GM12874 (cell line): ENCODE data around the gene C11orf42.

Experiments
- TF ChIP-seq, protein P1 (sequence below): IDR thresholded peaks from 2 replicates; pipeline ENCODE4 v1.5.1; 2011; ENCODE audit warnings: low read depth, mild to moderate bottlenecking, control low read depth, low read length, moderate library complexity; ENCODE audit not compliant: insufficient read depth

C11orf42 gene

GRCh38 chr11:6206456-6207180 is 1.3 kb downstream of the C11orf42 start:
- TF ChIP-seq, protein P1, sequence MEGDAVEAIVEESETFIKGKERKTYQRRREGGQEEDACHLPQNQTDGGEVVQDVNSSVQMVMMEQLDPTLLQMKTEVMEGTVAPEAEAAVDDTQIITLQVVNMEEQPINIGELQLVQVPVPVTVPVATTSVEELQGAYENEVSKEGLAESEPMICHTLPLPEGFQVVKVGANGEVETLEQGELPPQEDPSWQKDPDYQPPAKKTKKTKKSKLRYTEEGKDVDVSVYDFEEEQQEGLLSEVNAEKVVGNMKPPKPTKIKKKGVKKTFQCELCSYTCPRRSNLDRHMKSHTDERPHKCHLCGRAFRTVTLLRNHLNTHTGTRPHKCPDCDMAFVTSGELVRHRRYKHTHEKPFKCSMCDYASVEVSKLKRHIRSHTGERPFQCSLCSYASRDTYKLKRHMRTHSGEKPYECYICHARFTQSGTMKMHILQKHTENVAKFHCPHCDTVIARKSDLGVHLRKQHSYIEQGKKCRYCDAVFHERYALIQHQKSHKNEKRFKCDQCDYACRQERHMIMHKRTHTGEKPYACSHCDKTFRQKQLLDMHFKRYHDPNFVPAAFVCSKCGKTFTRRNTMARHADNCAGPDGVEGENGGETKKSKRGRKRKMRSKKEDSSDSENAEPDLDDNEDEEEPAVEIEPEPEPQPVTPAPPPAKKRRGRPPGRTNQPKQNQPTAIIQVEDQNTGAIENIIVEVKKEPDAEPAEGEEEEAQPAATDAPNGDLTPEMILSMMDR = no peak

DNA sequence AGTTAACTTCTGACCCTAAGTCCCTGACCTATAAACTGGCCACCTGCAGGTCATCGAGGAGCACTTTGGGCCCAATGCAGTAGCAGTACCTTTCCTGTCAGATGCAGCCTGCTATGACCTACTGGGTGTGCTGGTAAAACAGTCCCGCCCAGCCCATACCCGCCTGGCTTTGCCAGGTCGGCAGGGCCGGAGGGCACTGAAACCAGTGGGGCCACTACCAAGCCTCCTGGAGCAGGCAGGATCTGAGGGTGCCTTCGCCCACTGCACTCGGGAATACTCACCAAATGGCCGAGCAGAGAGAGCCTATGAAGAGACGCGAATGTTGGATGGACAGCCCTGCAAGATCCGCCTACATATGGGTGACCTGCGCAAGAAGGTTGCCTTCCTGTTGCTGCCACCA is 4.4 kb downstream of the C11orf42 start:
- TF ChIP-seq, protein P1 = no peak

GRCh38 chr11:6210274-6210955 is 5.1 kb downstream of the C11orf42 start:
- TF ChIP-seq, protein P1 = no peak

GRCh38 chr11:6214530-6214929 is 9.2 kb downstream of the C11orf42 start:
- TF ChIP-seq, protein P1 = no peak

GRCh38 chr11:6216501-6216900 is 11.1 kb downstream of the C11orf42 start:
- TF ChIP-seq, protein P1 = no peak

GRCh38 chr11:6217722-6218121 is 12.4 kb downstream of the C11orf42 start:
- TF ChIP-seq, protein P1 = no peak

DNA sequence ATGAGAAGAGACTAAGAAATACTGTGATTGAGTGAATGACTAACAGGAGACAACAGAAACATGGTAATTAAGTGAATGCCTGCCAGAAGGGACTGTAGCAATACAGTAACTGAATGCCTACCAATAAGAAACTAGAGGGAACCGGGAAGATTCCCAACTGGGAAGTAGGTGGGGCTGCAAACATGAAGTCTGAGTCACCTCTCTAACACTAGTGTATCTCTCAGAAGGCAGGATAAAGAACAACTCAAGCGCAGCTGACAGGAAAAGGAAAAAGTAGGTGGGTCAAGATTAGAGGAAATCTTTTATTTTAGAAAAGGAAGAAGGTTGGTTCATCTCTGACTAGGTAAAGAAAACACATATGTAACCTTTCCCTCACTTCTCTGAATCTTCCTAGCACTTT is 14.0 kb downstream of the C11orf42 start:
- TF ChIP-seq, protein P1 = no peak
